H1 (cell line): ENCODE data around the gene RCBTB2. TPM values are rescaled to one million over a fixed set of nuclear protein-coding genes. Genes with fewer than 3 reads are reported as not detected.

Experiments
- CTCF ChIA-PET: fragments of 300-600 bp; sonication (Branson Sonifier 250); formaldehyde crosslinking; loops from one replicate; lab custom pipeline; 2021; ENCODE audit not compliant: partially characterized antibody; lab: Charles Lee
- POLR2A ChIA-PET: fragments of 300-600 bp; sonication (Branson Sonifier 250); formaldehyde crosslinking; loops from one replicate; lab custom pipeline; 2021; ENCODE audit warnings: inconsistent platforms; ENCODE audit not compliant: partially characterized antibody; lab: Charles Lee
- DNase-seq, 2 experiments: peaks; one replicate each; pipeline versions ENCODE4 v3.0.0 to v3.0.0-alpha.2; 2010 to 2022; ENCODE audit warnings: low spot score in 2 of 2, low read depth in 1 of 2, mixed read lengths in 1 of 2
- FAIRE-seq: peaks from 2 replicates; lab custom pipeline; 2011; peaks lifted over from hg19 to GRCh38; lab: Jason Lieb, UNC
- H2AFZ ChIP-seq: 2 replicates; pipeline ENCODE4 v1.8.1; 2012; ENCODE audit warnings: low read length, inconsistent platforms
- H2AK5ac ChIP-seq: 2 replicates; pipeline ENCODE4 v1.6.1; 2013; ENCODE audit warnings: low read depth, low read length
- H2BK120ac ChIP-seq: replicated peaks from 2 replicates; pipeline ENCODE3; 2013; ENCODE audit warnings: low read depth, low read length, inconsistent platforms
- H2BK12ac ChIP-seq: 2 replicates; pipeline ENCODE4 v1.6.1; 2013; ENCODE audit warnings: low read depth, low read length
- H2BK15ac ChIP-seq: 2 replicates; pipeline ENCODE4 v1.6.1; 2013; ENCODE audit warnings: low read length
- H2BK20ac ChIP-seq: 2 replicates; pipeline ENCODE4 v1.6.1; 2013; ENCODE audit warnings: low read length
- H2BK5ac ChIP-seq: 2 replicates; pipeline ENCODE4 v1.6.1; 2013; ENCODE audit warnings: low read depth, low read length
- H3K14ac ChIP-seq: 2 replicates; pipeline ENCODE4 v1.6.1; 2013; ENCODE audit warnings: inconsistent platforms; ENCODE audit not compliant: insufficient read length
- H3K18ac ChIP-seq: 2 replicates; pipeline ENCODE4 v1.6.1; 2013; ENCODE audit warnings: low read length; ENCODE audit errors: extremely low read depth
- H3K23ac ChIP-seq: 2 replicates; pipeline ENCODE4 v1.6.1; 2013; ENCODE audit warnings: inconsistent platforms; ENCODE audit not compliant: insufficient read length
- H3K23me2 ChIP-seq: 2 replicates; pipeline ENCODE4 v1.6.1; 2013; ENCODE audit warnings: low read depth, low read length
- H3K27ac ChIP-seq: 2 replicates; pipeline ENCODE4 v1.6.1; 2011; ENCODE audit warnings: low read depth, low read length, inconsistent platforms
- H3K27me3 ChIP-seq, 4 experiments: replicated peaks in 1 of 4; 1 replicate in 1 of 4; 2 replicates in 3 of 4; pipeline versions ENCODE4 v1.6.1 to v1.8.1; 2011 to 2013; ENCODE audit warnings: low read length in 3 of 4, mild to moderate bottlenecking in 3 of 4, inconsistent platforms in 2 of 4, mixed read lengths in 2 of 4, moderate library complexity in 1 of 4; ENCODE audit not compliant: control insufficient read depth in 3 of 4, insufficient read depth in 3 of 4; ENCODE audit errors: extremely low read depth in 1 of 4
- H3K36me3 ChIP-seq, 4 experiments: 2 replicates each; pipeline versions ENCODE4 v1.6.1 to v1.8.1; 2011 to 2013; ENCODE audit warnings: mild to moderate bottlenecking in 4 of 4, low read length in 3 of 4, moderate library complexity in 2 of 4, control low read depth in 1 of 4, inconsistent platforms in 1 of 4; ENCODE audit not compliant: insufficient read depth in 4 of 4, control insufficient read depth in 2 of 4
- H3K4ac ChIP-seq: replicated peaks from 2 replicates; pipeline ENCODE3; 2013; ENCODE audit warnings: low read length, low read depth, mixed read lengths, inconsistent platforms; ENCODE audit not compliant: insufficient read length
- H3K4me1 ChIP-seq, 4 experiments: replicated peaks in 1 of 4; 1 replicate in 1 of 4; 2 replicates in 3 of 4; pipeline versions ENCODE4 v1.6.1 to v1.8.1; 2011 to 2013; ENCODE audit warnings: low read length in 3 of 4, inconsistent platforms in 2 of 4, mixed read lengths in 1 of 4; ENCODE audit not compliant: insufficient read depth in 4 of 4, control insufficient read depth in 3 of 4
- H3K4me2 ChIP-seq, 2 experiments: 2 replicates each; pipeline versions ENCODE4 v1.6.1 to v1.8.1; 2011 to 2013; ENCODE audit warnings: low read depth in 2 of 2, low read length in 2 of 2, control low read depth in 1 of 2, inconsistent platforms in 1 of 2, mild to moderate bottlenecking in 1 of 2; ENCODE audit not compliant: insufficient read depth in 1 of 2
- H3K4me3 ChIP-seq, 4 experiments: fragments of 200-600, 300-600 bp in 1 of 4; sonication (generic), shearing (Covaris generic), sonication (Bioruptor Twin) in 1 of 4; 2 replicates each; pipeline versions ENCODE4 v1.5.1 to v1.8.1; 2011 to 2016; ENCODE audit warnings: low read length in 4 of 4, low read depth in 3 of 4, control low read depth in 2 of 4, inconsistent platforms in 2 of 4, mild to moderate bottlenecking in 2 of 4, mixed read lengths in 1 of 4, moderate library complexity in 1 of 4; ENCODE audit not compliant: insufficient read depth in 2 of 4; ENCODE audit errors: extremely low read depth in 1 of 4
- H3K56ac ChIP-seq: replicated peaks from 2 replicates; pipeline ENCODE3; 2013; ENCODE audit warnings: low read depth, mild to moderate bottlenecking, mixed read lengths, low read length, inconsistent platforms; ENCODE audit not compliant: insufficient read length
- H3K79me1 ChIP-seq: 2 replicates; pipeline ENCODE4 v1.6.1; 2013; ENCODE audit warnings: low read depth, low read length, control low read depth
- H3K79me2 ChIP-seq, 2 experiments: 2 replicates each; pipeline versions ENCODE4 v1.6.1 to v1.8.1; 2012 to 2013; ENCODE audit warnings: low read length in 2 of 2, mild to moderate bottlenecking in 2 of 2, inconsistent platforms in 1 of 2; ENCODE audit not compliant: insufficient read depth in 2 of 2, control insufficient read depth in 1 of 2
- H3K9ac ChIP-seq, 4 experiments: replicated peaks in 1 of 4; 1 replicate in 1 of 4; 2 replicates in 3 of 4; pipeline versions ENCODE4 v1.6.1 to v1.8.1; 2011 to 2013; ENCODE audit warnings: low read depth in 3 of 4, low read length in 3 of 4, control low read depth in 2 of 4, mild to moderate bottlenecking in 2 of 4, moderate library complexity in 2 of 4, inconsistent platforms in 1 of 4; ENCODE audit errors: extremely low read depth in 1 of 4
- H3K9me3 ChIP-seq, 2 experiments: 2 replicates each; pipeline versions ENCODE4 v1.6.1 to v1.8.1; 2012 to 2013; ENCODE audit warnings: mild to moderate bottlenecking in 2 of 2, moderate library complexity in 2 of 2, control low read depth in 1 of 2, inconsistent platforms in 1 of 2, low read depth in 1 of 2, low read length in 1 of 2, mixed read lengths in 1 of 2; ENCODE audit not compliant: insufficient read depth in 2 of 2
- H4K20me1 ChIP-seq, 2 experiments: replicated peaks in 1 of 2; 2 replicates each; pipeline versions ENCODE3 to v1.8.1; 2011 to 2013; ENCODE audit warnings: inconsistent platforms in 2 of 2, low read length in 2 of 2, mild to moderate bottlenecking in 1 of 2; ENCODE audit not compliant: insufficient read depth in 2 of 2, control insufficient read depth in 1 of 2
- H4K5ac ChIP-seq: 2 replicates; pipeline ENCODE4 v1.6.1; 2013; ENCODE audit warnings: low read length, low read depth, mixed read lengths, inconsistent platforms; ENCODE audit not compliant: insufficient read length
- H4K8ac ChIP-seq: 2 replicates; pipeline ENCODE4 v1.8.0; 2013; ENCODE audit warnings: mild to moderate bottlenecking, moderate library complexity, low read length, inconsistent platforms; ENCODE audit not compliant: insufficient read depth; ENCODE audit errors: extremely low read depth
- H4K91ac ChIP-seq: replicated peaks from 2 replicates; pipeline ENCODE3; 2013; ENCODE audit warnings: low read length, mixed read lengths, inconsistent platforms; ENCODE audit not compliant: insufficient read length
- POU5F1 ChIP-seq: IDR thresholded peaks from 2 replicates; pipeline ENCODE4 v1.6.1; 2011; ENCODE audit warnings: low read depth, mild to moderate bottlenecking, low read length, moderate library complexity
- RAD21 ChIP-seq, 2 experiments: IDR thresholded peaks in 1 of 2; conservative IDR thresholded peaks in 1 of 2; 2 replicates each; pipeline ENCODE4 v1.6.1; 2011; ENCODE audit warnings: low read depth in 2 of 2, low read length in 2 of 2, improper control_type of control experiment in 1 of 2, inconsistent platforms in 1 of 2, mild to moderate bottlenecking in 1 of 2, moderate library complexity in 1 of 2
- TBP ChIP-seq: IDR thresholded peaks from 2 replicates; pipeline ENCODE4 v1.6.1; 2011; ENCODE audit warnings: low read depth, low read length, improper control_type of control experiment
- TEAD4 ChIP-seq: IDR thresholded peaks from 2 replicates; pipeline ENCODE4 v1.6.1; 2012; ENCODE audit warnings: low read depth, low read length, inconsistent platforms, mixed read lengths
- WGBS, 2 experiments: shearing (Covaris generic) in 1 of 2; methylation state at CpG; one replicate each; pipeline versions ENCODE4 v1.1.6 to v1.1.7; 2013 to 2015; ENCODE audit warnings: low lambda C conversion rate in 2 of 2, mixed read lengths in 2 of 2, inconsistent platforms in 1 of 2, low coverage in 1 of 2, missing lambda C conversion rate in 1 of 2; ENCODE audit not compliant: insufficient replicate concordance in 2 of 2, insufficient coverage in 1 of 2, insufficient read length in 1 of 2; ENCODE audit errors: extremely low coverage in 1 of 2, missing lambda C conversion rate in 1 of 2; 5-methylcytosine and 5-hydroxymethylcytosine counted together
- polyA plus RNA-seq, 7 experiments: library from polyadenylated mRNA; depleted of rRNA in 3 of 7; stranded (reverse) in 5 of 7; unstranded in 2 of 7; fragments of >200 nt in 5 of 7; fragments of 200-250 nt in 2 of 7; gene quantifications; 1 replicate in 5 of 7; 2 replicates in 1 of 7; 4 replicates in 1 of 7; pipeline versions ENCODE4 v1.2.1 to v1.2.3, GENCODE V29; 2011 to 2013; ENCODE audit warnings: missing spikeins in 2 of 7, mixed read lengths in 2 of 7
- total RNA-seq: library from RNA; stranded (reverse); fragmentation: NEBNext Ultra II Directional; extraction: Animal tissue kit (Norgen Biotek cat#: 25700); gene quantifications from 2 replicates; pipeline ENCODE4 v1.2.1, GENCODE V29; 2021
- TF ChIP-seq, protein P1 (sequence below): IDR thresholded peaks from 2 replicates; pipeline ENCODE4 v1.6.1; 2012; ENCODE audit warnings: low read length, inconsistent platforms

RCBTB2 gene
- total and polyA plus RNA-seq, 2 of the 8 experiments (the other 6 are each of a cell fraction or from before 2014, with no cell fraction given) = 5.2 to 8.4 TPM

GRCh38 chr13:48449656-48450055 lies 83.2 kb downstream of the RCBTB2 start:
- ChIA-PET POLR2A (no interaction called here), CTCF (no interaction called here)
- H3K36me3 ChIP-seq = no peaks in the 10 kb centered on the region
- no peaks in the 10 kb centered on the region for H3K79me1 ChIP-seq
- H4K91ac ChIP-seq = no peak overlapping the region
- H4K5ac ChIP-seq = no peak overlapping the region
- H3K18ac ChIP-seq = no peak overlapping the region
- no peaks in the 10 kb centered on the region for H4K20me1 ChIP-seq
- no peaks in the 10 kb centered on the region for H3K9me3 ChIP-seq
- no peak overlapping the region for H2BK120ac ChIP-seq
- H3K27me3 ChIP-seq = no peaks in the 10 kb centered on the region
- no peak overlapping the region for H3K14ac ChIP-seq
- H4K8ac ChIP-seq = no peak overlapping the region
- WGBS, 2 experiments = 89% methylated on average over 2 of the region's 2 CpGs; no CpG with 5 or more reads in 1 of the 2 experiments
- no peak overlapping the region for H3K56ac ChIP-seq
- no peak overlapping the region for H2BK5ac ChIP-seq
- H3K4ac ChIP-seq = no peak overlapping the region
- H3K23me2 ChIP-seq = no peaks in the 10 kb centered on the region
- no peak overlapping the region for H2BK20ac ChIP-seq
- H3K23ac ChIP-seq = no peak overlapping the region
- H2AFZ ChIP-seq = no peak overlapping the region
- H2BK15ac ChIP-seq = no peak overlapping the region
- FAIRE-seq (no peak), DNase-seq (no peak)
- no peaks in the 10 kb centered on the region for H3K79me2 ChIP-seq
- H3K4me3 ChIP-seq = no peak overlapping the region
- no peak overlapping the region for H2BK12ac ChIP-seq
- H3K9ac ChIP-seq = no peak overlapping the region
- H3K4me2 ChIP-seq = no peak overlapping the region
- H3K4me1 ChIP-seq = peaks cover 0 to 2% (median 0%) of the 10 kb centered on the region in 4 experiments; a peak in 1 of 7 replicates
- no peak overlapping the region for H2AK5ac ChIP-seq
- no peak for TF ChIP-seq TBP
- no peak for TF ChIP-seq RAD21 (IDR thresholded peaks at IDR 0.05 in 1 of 2, conservative IDR thresholded peaks at IDR 0.05 in 1 of 2; ENCODE audit: low read depth in 2 of 2, low read length in 2 of 2)
- no peak for TF ChIP-seq TEAD4
- TF ChIP-seq, protein P1, sequence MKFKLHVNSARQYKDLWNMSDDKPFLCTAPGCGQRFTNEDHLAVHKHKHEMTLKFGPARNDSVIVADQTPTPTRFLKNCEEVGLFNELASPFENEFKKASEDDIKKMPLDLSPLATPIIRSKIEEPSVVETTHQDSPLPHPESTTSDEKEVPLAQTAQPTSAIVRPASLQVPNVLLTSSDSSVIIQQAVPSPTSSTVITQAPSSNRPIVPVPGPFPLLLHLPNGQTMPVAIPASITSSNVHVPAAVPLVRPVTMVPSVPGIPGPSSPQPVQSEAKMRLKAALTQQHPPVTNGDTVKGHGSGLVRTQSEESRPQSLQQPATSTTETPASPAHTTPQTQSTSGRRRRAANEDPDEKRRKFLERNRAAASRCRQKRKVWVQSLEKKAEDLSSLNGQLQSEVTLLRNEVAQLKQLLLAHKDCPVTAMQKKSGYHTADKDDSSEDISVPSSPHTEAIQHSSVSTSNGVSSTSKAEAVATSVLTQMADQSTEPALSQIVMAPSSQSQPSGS = no peak
- no peak for TF ChIP-seq POU5F1
- no peak overlapping the region for H3K27ac ChIP-seq
